Stimulated activated CD4-positive, alpha-beta T cell treated with anti-CD3 and anti-CD28 coated beads, Interleukin-4, amount 100 ng/mL, for 1 hour (primary cell): Measurements from ENCODE around the gene PTPRQ.

Source experiments
- DNase-seq: peaks from one replicate; pipeline ENCODE4 v3.0.0-alpha.2; 2020

Gene PTPRQ

DNA sequence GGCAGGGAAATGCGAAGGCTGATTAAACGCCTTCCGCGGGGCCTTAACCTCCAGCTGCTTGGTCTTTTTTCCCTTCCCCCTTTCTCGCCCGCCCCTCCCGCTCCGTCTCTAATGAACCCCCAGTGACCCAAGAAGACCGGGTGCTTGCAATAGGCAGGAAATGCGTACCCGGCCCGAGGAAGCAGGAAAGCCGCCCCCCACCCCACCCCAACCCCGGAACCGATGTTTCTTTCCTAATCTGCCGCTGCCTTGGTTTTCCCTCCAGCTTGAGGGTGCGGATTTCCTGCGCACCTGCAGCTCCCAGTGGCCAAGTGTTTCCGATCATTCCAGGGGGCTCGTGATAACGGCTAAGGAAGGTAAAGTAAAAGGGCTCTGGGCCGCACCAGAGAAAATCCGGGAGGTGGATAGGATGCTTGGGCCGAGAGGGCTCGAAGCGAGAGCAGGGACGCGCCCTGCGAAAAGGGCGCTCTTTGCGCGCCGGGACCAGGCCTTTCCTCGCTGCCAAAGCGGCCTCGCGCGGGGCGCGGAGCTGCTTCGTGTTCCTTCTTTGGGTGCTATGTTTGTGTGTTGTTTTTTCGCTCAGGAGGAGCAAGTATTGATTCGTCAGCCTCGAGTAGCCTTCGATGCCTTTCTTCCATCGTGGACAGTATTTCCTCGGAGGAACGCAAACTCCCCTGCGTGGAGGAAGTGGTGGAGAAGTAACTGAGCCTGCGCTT is 264.4 kb downstream of the PTPRQ start:
- no peak for DNase-seq

- DNase-seq = no peak
These were observed 264.9 kb downstream of the PTPRQ start for GRCh38 chr12:80708975-80709328.

DNA sequence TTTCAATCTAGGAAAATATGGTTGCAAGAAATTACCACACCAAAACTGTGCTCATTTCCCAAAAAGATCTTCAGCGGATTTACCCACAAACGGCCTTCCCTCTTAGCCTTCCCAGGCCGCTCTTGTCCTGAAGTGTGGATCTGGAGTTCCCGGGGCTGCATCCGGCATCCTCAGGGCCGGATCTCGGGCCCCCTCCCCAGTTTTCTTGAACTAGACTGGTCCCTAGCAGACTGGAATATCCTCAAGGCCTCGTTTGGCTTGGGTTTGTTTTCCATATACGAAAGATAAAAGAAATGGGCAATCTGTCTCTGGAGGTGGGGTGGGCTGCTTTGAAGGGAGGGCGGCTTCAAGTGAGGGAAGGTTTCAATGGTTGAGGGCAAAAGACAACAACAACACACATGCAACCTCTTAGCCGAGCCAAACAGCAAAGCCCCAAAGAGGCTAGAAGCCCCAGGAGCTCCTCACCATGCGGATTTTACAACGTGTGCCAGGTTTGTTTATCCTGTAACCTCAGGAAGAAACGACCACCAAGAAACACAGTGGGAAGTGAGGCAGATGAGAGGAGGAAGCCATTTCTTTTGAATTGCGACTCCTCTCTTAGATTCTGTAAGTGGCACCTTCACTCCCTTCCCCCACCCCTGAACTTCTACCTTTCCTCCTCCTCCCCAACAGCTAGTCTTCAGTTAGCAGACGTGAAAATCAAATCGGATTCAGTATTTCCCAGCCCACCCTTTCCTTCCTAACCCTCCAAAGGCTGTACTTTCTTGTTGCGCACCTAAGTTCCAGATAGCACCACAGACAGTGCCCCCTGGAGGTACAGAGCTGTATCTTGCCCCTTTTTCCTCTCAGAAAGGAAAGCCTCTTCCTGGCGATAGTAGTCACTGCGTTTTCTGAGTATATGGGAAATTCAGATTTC is 266.0 kb downstream of the PTPRQ start:
- DNase-seq = no peak

GRCh38 chr12:80710727-80711449 is 266.9 kb downstream of the PTPRQ start:
- no peak for DNase-seq

DNA sequence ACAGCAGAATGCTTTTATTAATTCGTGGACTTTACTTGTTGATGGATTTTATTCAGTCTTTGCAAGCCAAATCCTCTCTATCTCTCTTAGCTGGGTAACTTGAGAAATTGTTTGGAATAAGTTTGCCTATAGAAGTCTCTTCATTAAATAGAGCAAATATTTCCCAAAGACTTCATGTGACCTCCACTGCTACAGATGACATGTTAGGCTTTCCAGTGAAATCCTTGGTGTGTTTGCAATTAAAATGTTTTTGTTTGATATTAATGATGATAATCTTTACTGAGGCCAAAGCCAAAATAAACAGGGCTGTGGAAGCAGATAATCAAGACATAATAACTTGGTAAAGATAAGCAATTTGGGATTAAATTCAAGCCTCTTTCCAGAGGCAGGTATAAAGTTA is 267.8 kb downstream of the PTPRQ start:
- DNase-seq = no peak

GRCh38 chr12:80712866-80713265 is 268.8 kb downstream of the PTPRQ start:
- DNase-seq = no peak

- DNase-seq = no peak
These were observed 269.4 kb downstream of the PTPRQ start for GRCh38 chr12:80713419-80713818.

DNA sequence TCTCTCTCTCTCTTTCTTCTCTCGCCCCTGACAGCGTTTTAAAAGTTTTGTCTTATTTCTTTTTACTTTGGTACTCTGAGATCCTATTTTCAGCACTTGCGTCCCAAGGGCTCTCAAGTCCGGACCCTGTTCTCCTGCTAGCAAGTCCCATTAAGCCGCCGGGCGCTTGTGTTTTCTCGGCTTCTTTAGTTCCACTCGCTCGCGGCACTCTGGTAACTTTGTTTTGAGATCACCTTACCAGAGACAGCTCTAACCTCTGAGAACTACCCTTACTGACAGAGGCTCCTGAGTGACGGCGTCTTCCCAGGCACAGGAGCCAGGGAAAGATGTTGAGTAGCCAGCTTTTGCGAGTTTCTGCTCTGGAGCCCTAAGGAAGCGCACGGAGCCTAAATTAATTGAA is 270.0 kb downstream of the PTPRQ start:
- no peak for DNase-seq

GRCh38 chr12:80714846-80715245 is 270.8 kb downstream of the PTPRQ start:
- DNase-seq = no peak

DNA sequence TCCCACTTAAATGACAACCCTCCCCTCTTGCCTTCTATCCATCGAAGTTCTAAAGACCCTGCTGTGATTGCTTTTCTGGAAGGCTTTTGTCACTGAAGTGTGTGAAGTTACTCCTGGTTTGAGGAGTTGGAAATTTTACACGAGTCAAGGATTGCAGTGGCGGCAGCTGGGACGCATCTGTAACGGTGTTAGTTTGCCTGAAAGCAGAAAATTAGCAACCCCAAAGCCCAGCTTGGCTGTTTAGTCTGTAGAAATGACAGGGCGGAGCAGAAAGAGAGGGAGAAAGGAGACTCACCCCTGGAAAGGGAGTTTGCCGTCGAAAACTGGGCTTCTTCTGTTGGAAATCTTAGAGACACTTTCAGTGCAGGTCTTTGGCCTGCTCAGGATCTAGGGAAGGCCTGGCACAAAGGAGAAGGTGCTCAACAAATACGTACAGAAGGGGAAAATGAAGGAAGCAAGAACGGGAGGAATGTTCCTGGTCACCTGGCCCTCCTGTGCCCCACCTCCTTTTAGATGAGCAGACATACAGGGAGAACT is 271.7 kb downstream of the PTPRQ start:
- no peak for DNase-seq

GRCh38 chr12:80716696-80717469 is 272.8 kb downstream of the PTPRQ start, which contains the start of gene MYF5:
Gene MYF5 (plus strand): TSS chr12:80716912. CDS start chr12:80717064, 152 bp downstream.
- DNase-seq = no peak

GRCh38 chr12:80717856-80718255 is 273.8 kb downstream of the PTPRQ start:
- DNase-seq = no peak

GRCh38 chr12:80720516-80720915 is 276.5 kb downstream of the PTPRQ start:
- no peak for DNase-seq

- no peak for DNase-seq
These were observed 277.3 kb downstream of the PTPRQ start for GRCh38 chr12:80721326-80721725.
